GM12878 (cell line): ENCODE measurements around the gene LYZ. TPM values are rescaled to one million over a fixed set of nuclear protein-coding genes. Genes with fewer than 3 reads are reported as not detected.

Source experiments
- ATAC-seq: fragments of 200-7000 bp; cut with Tn5 transposase; 3 replicates; pipeline ENCODE4 v1.9.1; 2020; ENCODE audit warnings: mild to moderate bottlenecking, moderate library complexity
- BruUV-seq: library from RNA; stranded (reverse); fragments of 400-500 nt; replicated peaks from 2 replicates; lab custom pipeline; 2021; lab: Mats Ljungman, UMichigan
- CTCF ChIA-PET: fragments of 300-600 bp; sonication (Branson Sonifier 250); formaldehyde crosslinking; extraction: SDS; loops from one replicate; lab custom pipeline; 2021; ENCODE audit warnings: inconsistent platforms; lab: Yijun Ruan, JAX
- POLR2A ChIA-PET: fragments of 350-600 bp; formaldehyde crosslinking; extraction: SDS; loops from one replicate; lab custom pipeline; 2021; ENCODE audit warnings: inconsistent platforms; lab: Charles Lee
- RAD21 ChIA-PET: fragments of 300-600 bp; sonication (Branson Sonifier 250); formaldehyde crosslinking; loops from one replicate; lab custom pipeline; 2023; ENCODE audit warnings: antibody characterized with exemption; ENCODE audit not compliant: unreplicated experiment; lab: Charles Lee
- SMC1A ChIA-PET: fragments of 300-600 bp; sonication (Branson Sonifier 250); formaldehyde crosslinking; loops from one replicate; lab custom pipeline; 2023; ENCODE audit not compliant: unreplicated experiment, uncharacterized antibody; lab: Charles Lee
- DNase-seq: peaks from one replicate; pipeline ENCODE4 v3.0.0-alpha.2; 2011; ENCODE audit warnings: low read depth, low spot score
- FAIRE-seq: peaks from 3 replicates; lab custom pipeline; 2011; peaks lifted over from hg19 to GRCh38; lab: Jason Lieb, UNC
- H2AFZ ChIP-seq: 2 replicates; pipeline ENCODE4 v1.6.0; 2011; ENCODE audit warnings: low read depth, low read length, control low read depth; ENCODE audit not compliant: control insufficient read depth
- H3K27ac ChIP-seq: 2 replicates; pipeline ENCODE4 v1.5.1; 2011; ENCODE audit warnings: control low read depth; ENCODE audit not compliant: control insufficient read depth, insufficient read depth
- H3K27me3 ChIP-seq, 2 experiments: replicated peaks in 1 of 2; 2 replicates each; pipeline versions ENCODE4 v1.6.0 to v1.6.1; 2011; ENCODE audit warnings: low read length in 1 of 2; ENCODE audit not compliant: control insufficient read depth in 2 of 2, insufficient read depth in 2 of 2
- H3K36me3 ChIP-seq, 2 experiments: 2 replicates each; pipeline ENCODE4 v1.5.1; 2011; ENCODE audit warnings: low read length in 1 of 2; ENCODE audit not compliant: control insufficient read depth in 2 of 2, insufficient read depth in 2 of 2
- H3K4me1 ChIP-seq: 2 replicates; pipeline ENCODE4 v1.6.1; 2011; ENCODE audit warnings: mild to moderate bottlenecking, low read length, moderate library complexity, mixed read lengths; ENCODE audit not compliant: control insufficient read depth, insufficient read depth
- H3K4me2 ChIP-seq: 2 replicates; pipeline ENCODE4 v1.6.0; 2011; ENCODE audit warnings: control low read depth; ENCODE audit not compliant: control insufficient read depth, insufficient read depth
- H3K4me3 ChIP-seq: fragments of 200-600 bp; sonication (generic); 2 replicates; pipeline ENCODE4 v1.5.1; 2016
- H3K79me2 ChIP-seq: 2 replicates; pipeline ENCODE4 v1.6.0; 2011; ENCODE audit warnings: low read length; ENCODE audit not compliant: control insufficient read depth, insufficient read depth
- H3K9ac ChIP-seq: 2 replicates; pipeline ENCODE4 v1.8.0; 2011; ENCODE audit warnings: low read length, control low read depth, mixed read lengths; ENCODE audit not compliant: control insufficient read depth, insufficient read depth
- H3K9me3 ChIP-seq: replicated peaks from 3 replicates; pipeline ENCODE4 v1.5.1; 2011; ENCODE audit warnings: mild to moderate bottlenecking, low read length; ENCODE audit not compliant: control insufficient read depth, insufficient read depth
- H4K20me1 ChIP-seq: 2 replicates; pipeline ENCODE4 v1.6.0; 2011; ENCODE audit not compliant: control insufficient read depth, insufficient read depth
- TAF1 ChIP-seq: IDR thresholded peaks from 2 replicates; pipeline ENCODE4 v1.6.1; 2011; ENCODE audit warnings: mild to moderate bottlenecking, low read depth, low read length, borderline replicate concordance
- ZBTB40 ChIP-seq: fragments of 450-650 bp; IDR thresholded peaks from 2 replicates; pipeline ENCODE4 v1.6.1; 2016; ENCODE audit warnings: mild to moderate bottlenecking, moderate library complexity, borderline replicate concordance
- WGBS: methylation state at CpG from one replicate; pipeline ENCODE4 v1.1.6; 2016; ENCODE audit warnings: low lambda C conversion rate; ENCODE audit not compliant: insufficient replicate concordance, insufficient coverage; ENCODE audit errors: missing lambda C conversion rate; 5-methylcytosine and 5-hydroxymethylcytosine counted together
- in situ Hi-C: fragments of 300-500 bp; cut with MboI; formaldehyde crosslinking; loops from 9 replicates; pipeline ENCODE4 v1.14.3; 2018; ENCODE audit warnings: mixed read lengths
- intact Hi-C: fragments of 100-400 bp; cut with micrococcal nuclease; formaldehyde crosslinking; loops from one replicate; pipeline ENCODE4 v1.14.2; 2022; ENCODE audit not compliant: unreplicated experiment
- polyA plus RNA-seq, 11 experiments: library from polyadenylated mRNA; depleted of rRNA in 4 of 11; unstranded in 6 of 11; stranded (reverse) in 5 of 11; fragments of >200 nt; fragmentation: Nextera tagmentation in 4 of 11; fragmentation: Illumina TruSeq in 1 of 11; extraction: Ambion mirVana in 4 of 11; extraction: Trizol in 1 of 11; gene quantifications; 1 replicate in 1 of 11; 2 replicates in 10 of 11; pipeline versions ENCODE4 v1.2.1 to v1.2.3, GENCODE V29; 2011 to 2016; ENCODE audit warnings: inconsistent platforms in 2 of 11, missing spikeins in 2 of 11, low read depth in 1 of 11
- total RNA-seq, 4 experiments: library from RNA; depleted of rRNA in 3 of 4; stranded (reverse); fragments of >200 nt in 3 of 4; fragmentation: Illumina TruSeq in 1 of 4; extraction: Trizol in 1 of 4; gene quantifications; 2 replicates each; pipeline versions ENCODE4 v1.2.1 to v1.2.3, GENCODE V29; 2013 to 2021

Gene LYZ
- total and polyA plus RNA-seq, 10 of the 15 experiments (the other 5 are each of a cell fraction or from before 2014, with no cell fraction given) = 1.9 TPM; not detected in 9

- no peak for ATAC-seq
- H3K4me1 ChIP-seq = no peaks in the 10 kb centered on the region
- H3K4me3 ChIP-seq = no peak overlapping the region
- H4K20me1 ChIP-seq = no peaks in the 10 kb centered on the region
- no peaks in the 10 kb centered on the region for H3K27me3 ChIP-seq
- no peak overlapping the region for H3K9ac ChIP-seq
- no peak overlapping the region for H3K27ac ChIP-seq
- no TSS peak for BruUV-seq
- H2AFZ ChIP-seq = no peak overlapping the region
- ChIA-PET POLR2A (interaction anchor here (0.5 kb wide), 1 partner anchor 66 kb away, joined by 5 read pairs; no protein-coding TSS in a partner anchor), SMC1A (interaction anchor here (1.8 kb wide), 1 partner anchor 7 kb away, joined by 3 read pairs; no protein-coding TSS in a partner anchor), CTCF (interaction anchor here (0.7 to 3.0 kb wide), 4 partner anchors 25 to 1479 kb away, joined by 3 to 21 read pairs (median 6); no protein-coding TSS in a partner anchor), RAD21 (interaction anchor here (0.9 kb wide), 1 partner anchor 90 kb away, joined by 4 read pairs; no protein-coding TSS in a partner anchor)
- H3K4me2 ChIP-seq = no peak overlapping the region
- 95% methylated on average over 20 of the region's 20 CpGs for WGBS
- no peaks in the 10 kb centered on the region for H3K36me3 ChIP-seq
- intact Hi-C loops = loop anchor here (10.0 kb wide), 1 partner anchor 177 kb away; no protein-coding TSS in a partner anchor
- TF ChIP-seq TAF1 = no peak
- no peak for TF ChIP-seq ZBTB40
- H3K79me2 ChIP-seq = no peaks in the 10 kb centered on the region
- in situ Hi-C loops = no loop called here
- no peak for FAIRE-seq
- H3K9me3 ChIP-seq = no peaks in the 10 kb centered on the region
- DNase-seq = no peak
Observed at GRCh38 chr12:69331909-69332684, 16.1 kb upstream of the LYZ start.
